ENCODE results near the gene ZNF431.
A peak's percentile ranks its signal among the peaks of the same experiment; 100 is the strongest.

ZNF431 gene

DNA sequence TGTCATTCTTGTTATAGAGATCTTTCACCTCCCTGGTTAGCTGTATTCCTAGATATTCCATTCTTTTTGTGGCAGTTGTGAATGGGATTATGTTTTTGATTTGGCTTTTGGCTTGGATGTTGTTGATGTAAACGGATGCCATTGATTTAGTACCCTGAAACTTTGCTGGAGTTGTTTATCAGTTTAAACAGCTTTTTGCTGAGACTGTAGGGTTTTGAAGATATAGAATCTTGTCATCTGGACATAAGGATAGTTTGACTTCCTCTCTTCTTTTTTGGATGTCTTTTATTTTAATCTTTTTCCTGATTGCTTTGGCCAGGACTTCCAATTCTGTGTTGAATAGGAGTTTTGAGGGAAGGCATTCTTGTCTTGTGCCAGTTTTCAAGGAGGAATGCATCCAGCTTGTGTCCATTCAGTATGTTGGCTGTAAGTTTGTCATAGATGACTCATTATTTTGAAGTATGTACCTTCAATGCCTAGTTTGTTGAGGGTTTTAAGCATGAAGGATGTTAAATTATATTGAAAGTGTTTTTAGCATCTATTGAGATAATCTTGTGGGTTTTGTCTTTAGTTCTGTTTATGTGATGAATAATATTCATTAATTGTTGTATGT lies 16.8 kb downstream of the ZNF431 start:
- DNase-seq (ENCODE audit: low spot score): no peak
- TF ChIP-seq, protein P1, sequence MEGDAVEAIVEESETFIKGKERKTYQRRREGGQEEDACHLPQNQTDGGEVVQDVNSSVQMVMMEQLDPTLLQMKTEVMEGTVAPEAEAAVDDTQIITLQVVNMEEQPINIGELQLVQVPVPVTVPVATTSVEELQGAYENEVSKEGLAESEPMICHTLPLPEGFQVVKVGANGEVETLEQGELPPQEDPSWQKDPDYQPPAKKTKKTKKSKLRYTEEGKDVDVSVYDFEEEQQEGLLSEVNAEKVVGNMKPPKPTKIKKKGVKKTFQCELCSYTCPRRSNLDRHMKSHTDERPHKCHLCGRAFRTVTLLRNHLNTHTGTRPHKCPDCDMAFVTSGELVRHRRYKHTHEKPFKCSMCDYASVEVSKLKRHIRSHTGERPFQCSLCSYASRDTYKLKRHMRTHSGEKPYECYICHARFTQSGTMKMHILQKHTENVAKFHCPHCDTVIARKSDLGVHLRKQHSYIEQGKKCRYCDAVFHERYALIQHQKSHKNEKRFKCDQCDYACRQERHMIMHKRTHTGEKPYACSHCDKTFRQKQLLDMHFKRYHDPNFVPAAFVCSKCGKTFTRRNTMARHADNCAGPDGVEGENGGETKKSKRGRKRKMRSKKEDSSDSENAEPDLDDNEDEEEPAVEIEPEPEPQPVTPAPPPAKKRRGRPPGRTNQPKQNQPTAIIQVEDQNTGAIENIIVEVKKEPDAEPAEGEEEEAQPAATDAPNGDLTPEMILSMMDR (IDR thresholded peaks at IDR 0.05; ENCODE audit: extremely low read depth, insufficient read depth, missing control alignments): no peak
- in situ Hi-C loops (cut with MboI; ENCODE audit: low pct_unique_long_range_greater_than_20kb, low sequenced_read_pairs, unreplicated experiment): no loop called here

DNA sequence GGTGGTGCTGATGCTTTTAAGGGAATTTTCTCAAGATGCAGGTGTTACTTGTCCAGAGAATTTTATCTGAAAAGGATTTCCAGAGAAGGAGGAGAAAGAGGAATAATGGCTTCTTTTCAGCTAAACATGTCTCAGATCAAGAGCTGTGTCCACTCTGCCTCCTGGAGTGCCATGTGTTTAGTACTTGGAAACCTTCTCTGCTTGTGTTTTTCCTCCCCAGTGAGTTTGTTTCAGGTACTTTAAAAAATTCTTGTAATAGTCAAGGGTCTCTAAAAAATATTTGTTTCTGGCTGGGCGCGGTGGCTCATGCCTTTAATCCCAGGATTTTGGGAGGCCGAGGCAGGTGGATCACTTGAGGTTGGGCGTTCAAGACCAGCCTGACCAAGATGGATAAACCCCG lies 22.7 kb downstream of the ZNF431 start:
- TF ChIP-seq, protein P1 (IDR thresholded peaks at IDR 0.05; ENCODE audit: extremely low read depth, insufficient read depth, missing control alignments): no peak
- no peak for DNase-seq (ENCODE audit: low spot score)
- in situ Hi-C loops (cut with MboI; ENCODE audit: low pct_unique_long_range_greater_than_20kb, low sequenced_read_pairs, unreplicated experiment): no loop called here

DNA sequence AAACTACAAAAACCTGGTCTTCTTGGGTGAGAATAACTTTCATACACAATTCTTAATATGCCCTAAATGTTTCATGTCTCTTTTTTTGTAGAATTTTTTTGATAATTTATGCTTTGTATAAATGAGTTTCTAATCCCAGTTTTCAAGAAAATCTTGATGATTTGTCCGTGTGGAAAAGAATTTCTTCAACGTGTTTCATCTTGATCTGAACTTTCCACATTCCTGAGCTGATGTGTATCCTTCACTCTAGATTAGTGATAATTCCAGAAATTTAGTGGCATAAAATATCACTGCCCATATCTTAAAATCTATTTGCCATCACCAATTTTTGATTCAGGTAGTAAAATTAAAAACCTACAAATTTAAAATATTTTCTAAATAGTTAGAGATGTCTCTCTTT lies 24.6 kb downstream of the ZNF431 start:
- in situ Hi-C loops (cut with MboI; ENCODE audit: low pct_unique_long_range_greater_than_20kb, low sequenced_read_pairs, unreplicated experiment): no loop called here
- TF ChIP-seq, protein P1 (IDR thresholded peaks at IDR 0.05; ENCODE audit: extremely low read depth, insufficient read depth, missing control alignments): no peak
- no peak for DNase-seq (ENCODE audit: low spot score)

DNA sequence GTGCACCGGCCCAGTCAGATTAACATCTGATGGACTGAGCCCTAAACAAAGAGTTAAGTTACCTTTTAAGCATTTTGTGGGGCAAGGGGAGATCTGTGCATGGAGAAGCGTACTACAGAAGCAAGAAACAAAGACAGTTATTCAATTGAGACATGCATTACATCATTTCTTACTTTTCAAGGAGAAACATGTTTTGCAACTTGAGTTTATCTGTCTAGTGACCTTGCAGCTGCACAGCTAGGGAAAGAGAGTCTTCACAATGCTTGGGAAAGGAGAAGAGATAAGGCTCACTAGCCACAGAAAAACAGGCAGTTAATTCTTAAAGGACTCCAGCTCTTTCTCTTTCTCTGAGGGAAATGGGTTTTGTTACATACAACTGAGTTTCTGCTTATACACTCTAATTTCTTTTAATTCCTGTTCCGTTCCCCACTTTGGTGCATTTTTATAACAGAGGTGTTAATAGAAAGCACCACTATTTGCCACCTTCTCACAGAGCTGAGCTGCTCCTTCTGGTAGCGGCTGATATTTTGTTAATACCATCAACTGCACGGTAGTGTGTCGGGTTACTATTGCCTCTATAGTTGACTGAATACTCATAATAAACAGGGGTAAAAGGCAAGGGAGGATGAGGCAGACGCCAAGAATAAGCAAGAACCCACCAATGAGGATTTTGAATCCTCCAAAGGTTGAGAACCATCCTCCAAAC lies 55.9 kb downstream of the ZNF431 start:
- in situ Hi-C loops (cut with MboI; ENCODE audit: low pct_unique_long_range_greater_than_20kb, low sequenced_read_pairs, unreplicated experiment): no loop called here
- TF ChIP-seq, protein P1 (IDR thresholded peaks at IDR 0.05; ENCODE audit: extremely low read depth, insufficient read depth, missing control alignments): no peak
- no peak for DNase-seq (ENCODE audit: low spot score)

DNA sequence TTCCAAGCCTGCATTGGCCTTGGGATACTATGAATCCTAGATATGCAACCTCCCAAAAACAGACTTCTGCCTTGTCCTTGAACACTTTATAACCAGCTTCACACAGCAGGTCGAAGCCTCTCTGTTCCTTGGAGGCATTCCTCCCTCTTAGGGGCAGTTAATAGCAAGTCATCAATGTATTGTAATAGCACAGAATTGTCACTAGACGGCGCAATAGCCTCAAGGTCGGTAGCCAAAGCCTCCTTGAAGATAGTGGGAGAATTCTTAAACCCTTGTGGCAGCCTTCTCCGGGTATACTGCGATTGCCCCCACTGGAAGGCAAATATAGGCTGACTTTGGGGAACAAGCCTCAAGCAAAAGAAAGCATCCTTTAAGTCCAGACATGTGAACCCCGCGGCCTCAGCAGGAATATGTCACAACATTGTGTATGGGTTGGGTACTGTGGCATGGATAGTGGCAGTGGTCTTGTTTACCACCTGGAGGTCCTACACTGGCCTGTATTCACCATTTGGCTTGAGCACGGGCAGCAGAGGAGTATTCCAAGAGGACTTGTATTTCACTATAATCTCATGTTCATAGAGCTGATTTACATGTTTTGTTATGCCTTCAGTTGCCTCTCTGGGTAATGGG lies 61.1 kb downstream of the ZNF431 start:
- DNase-seq (ENCODE audit: low spot score): peak; percentile 7
- in situ Hi-C loops (cut with MboI; ENCODE audit: low pct_unique_long_range_greater_than_20kb, low sequenced_read_pairs, unreplicated experiment): no loop called here
- TF ChIP-seq, protein P1 (IDR thresholded peaks at IDR 0.05; ENCODE audit: extremely low read depth, insufficient read depth, missing control alignments): peak; percentile 71

DNA sequence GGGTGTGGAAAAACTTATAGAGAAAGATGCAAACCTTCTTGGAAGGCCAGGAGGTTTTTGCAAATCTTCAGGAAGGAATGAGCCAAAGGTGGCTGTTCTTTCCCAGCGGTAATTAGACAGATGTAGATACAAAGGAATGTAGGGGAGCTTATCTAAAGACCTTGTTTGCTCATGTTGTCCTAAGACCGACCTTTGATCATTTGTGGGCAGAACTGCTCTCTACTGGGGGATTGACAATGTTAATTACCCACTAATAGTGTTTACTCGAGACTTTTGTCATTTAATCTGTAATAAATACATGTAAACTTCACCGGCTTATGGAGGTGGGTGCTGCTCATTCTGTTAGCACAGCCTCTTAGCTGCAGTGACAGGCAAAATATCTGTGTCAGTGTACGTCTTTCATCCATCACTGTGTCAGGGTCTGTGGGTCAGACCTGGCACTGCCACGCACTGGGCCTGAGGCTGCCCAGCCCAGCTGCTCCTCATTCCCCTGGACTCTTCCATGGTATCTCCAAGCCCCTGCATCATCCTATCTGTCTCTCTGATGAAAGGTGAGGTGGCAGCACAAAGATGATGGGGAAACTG lies 68.3 kb downstream of the ZNF431 start:
- TF ChIP-seq, protein P1 (IDR thresholded peaks at IDR 0.05; ENCODE audit: extremely low read depth, insufficient read depth, missing control alignments): no peak
- in situ Hi-C loops (cut with MboI; ENCODE audit: low pct_unique_long_range_greater_than_20kb, low sequenced_read_pairs, unreplicated experiment): no loop called here

More for the DNA sequence above, 68.3 kb downstream of the ZNF431 start:
- no peak for DNase-seq (ENCODE audit: low spot score)
